NCI-H69 (cell line): ENCODE data around the gene PDE3A.
"Not testable (repeated sequence)": the region's sequence is repeated elsewhere in the genome, so short reads cannot be mapped to it uniquely, and the experiment has no call there.

ENCODE experiments used
- DNase-seq: peaks from one replicate; lab custom pipeline; 2025; lab: John Stamatoyannopoulos, UW

The PDE3A gene

GRCh38 chr12:20368114-20368650 lies at the start of gene PDE3A:
Gene PDE3A (plus strand): TSS chr12:20368537. CDS start chr12:20369285, 748 bp downstream.
- DNase-seq, result peak; percentile 83

GRCh38 chr12:20319366-20319765 lies 49.0 kb upstream of the PDE3A start:
- no peak for DNase-seq

DNA sequence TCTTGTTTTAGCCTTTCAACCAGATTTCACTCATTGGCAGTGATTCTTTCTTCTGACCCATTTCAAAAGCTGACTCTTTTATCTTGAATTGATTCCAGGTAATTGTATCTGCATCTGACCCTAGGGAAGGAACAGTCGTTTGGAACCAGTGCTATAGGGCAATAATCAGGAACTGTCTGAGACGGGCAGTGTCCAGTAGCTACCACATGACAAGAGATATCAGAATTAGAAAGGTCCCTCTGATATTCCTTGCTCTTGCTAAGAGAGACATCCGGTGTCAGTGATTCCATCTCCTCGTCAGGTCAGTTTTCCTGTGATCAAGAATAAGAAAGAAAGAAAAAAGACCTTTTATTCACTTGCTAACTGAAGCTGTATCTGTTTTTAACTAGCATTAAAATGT lies 47.8 kb upstream of the PDE3A start:
- no peak for DNase-seq

DNA sequence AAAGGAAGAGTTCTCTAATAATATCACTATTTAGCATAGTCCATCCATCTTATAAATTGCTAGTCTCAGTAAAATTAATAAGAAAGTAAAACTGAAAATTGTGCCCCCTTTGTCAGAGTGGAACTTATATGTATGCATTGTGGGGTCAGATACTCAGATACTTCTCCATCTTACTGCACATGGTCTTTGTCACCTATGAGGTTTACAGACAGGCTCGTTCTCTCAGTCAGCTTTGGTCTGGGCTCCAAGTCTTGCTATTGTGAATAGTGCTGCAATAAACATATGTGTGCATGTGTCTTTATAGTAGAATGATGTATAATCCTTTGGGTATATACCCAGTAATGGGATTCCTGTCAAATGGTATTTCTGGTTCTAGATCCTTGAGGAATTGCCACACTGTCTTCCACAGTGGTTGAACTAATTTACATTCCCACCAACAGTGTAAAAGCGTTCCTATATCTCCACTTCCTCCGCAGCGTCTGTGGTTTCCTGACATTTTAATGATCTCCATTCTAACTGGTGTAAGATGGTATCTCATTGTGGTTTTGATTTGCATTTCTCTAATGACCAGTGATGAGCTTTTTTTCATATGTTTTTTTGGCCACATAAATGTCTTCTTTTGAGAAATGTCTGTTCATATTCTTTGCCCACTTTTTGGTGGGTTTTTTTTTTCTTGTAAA lies 37.4 kb upstream of the PDE3A start:
- DNase-seq, result not testable (repeated sequence)

- no peak for DNase-seq
Observed at GRCh38 chr12:20339060-20339459, 29.3 kb upstream of the PDE3A start.

GRCh38 chr12:20342111-20342510 lies 26.2 kb upstream of the PDE3A start:
- DNase-seq, result no peak

GRCh38 chr12:20345866-20346265 lies 22.5 kb upstream of the PDE3A start:
- no peak for DNase-seq

DNA sequence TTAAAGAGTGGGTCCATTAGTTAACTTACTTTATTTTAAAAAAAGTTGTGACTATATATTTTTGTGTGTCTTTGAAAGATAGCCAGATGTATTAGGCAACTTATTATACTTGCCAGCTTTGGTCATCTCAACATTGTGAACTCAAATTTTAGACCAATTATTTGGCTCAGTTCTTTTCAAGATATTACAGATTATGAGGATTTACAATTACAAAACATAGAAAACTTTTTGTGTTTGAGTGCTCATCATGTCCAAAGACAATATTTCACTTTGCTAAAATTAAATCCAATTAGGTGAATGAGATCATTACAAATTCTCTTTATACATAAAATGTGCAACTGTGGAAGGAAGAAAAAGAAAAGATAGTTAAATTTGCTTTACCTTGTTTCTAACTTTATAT lies 18.3 kb upstream of the PDE3A start:
- no peak for DNase-seq

DNA sequence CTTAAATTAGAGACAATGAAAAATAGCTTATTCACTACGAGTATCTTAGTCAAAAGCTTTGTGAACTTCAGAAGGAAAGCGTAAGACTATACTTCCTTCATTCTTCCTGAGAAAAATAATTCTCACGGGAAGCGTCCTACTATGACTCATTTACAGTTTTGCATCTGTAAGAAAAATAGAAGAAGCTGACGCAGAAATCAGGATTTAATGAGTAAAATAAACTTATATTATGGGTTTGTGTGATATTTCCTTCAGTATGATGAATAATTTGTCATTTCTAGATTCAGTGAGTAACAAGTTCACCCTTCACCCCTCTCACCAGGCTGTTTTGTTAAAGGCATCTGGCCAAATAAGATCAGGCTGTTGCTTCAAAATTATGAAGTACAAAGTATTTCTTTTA lies 17.8 kb upstream of the PDE3A start:
- no peak for DNase-seq

GRCh38 chr12:20351406-20351805 lies 16.9 kb upstream of the PDE3A start:
- no peak for DNase-seq

DNA sequence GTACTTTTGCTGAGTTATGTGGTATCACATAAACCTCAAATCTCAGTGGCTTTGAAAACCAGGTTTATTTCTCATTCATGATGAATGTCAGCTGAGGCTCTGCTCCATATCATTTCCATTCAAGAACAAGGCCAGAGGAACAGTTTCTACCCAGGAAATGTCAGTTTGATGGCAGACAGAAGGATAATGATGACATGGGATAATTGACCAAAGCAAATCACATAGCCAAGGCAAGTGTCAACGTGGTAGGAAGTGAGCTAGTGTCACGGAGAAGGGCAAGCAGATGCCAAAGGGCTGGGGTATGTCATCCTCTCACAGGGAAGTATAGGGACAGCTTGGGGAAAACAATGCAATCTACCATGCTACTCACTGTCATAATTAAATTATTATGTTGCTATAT lies 12.3 kb upstream of the PDE3A start:
- DNase-seq, result no peak

DNA sequence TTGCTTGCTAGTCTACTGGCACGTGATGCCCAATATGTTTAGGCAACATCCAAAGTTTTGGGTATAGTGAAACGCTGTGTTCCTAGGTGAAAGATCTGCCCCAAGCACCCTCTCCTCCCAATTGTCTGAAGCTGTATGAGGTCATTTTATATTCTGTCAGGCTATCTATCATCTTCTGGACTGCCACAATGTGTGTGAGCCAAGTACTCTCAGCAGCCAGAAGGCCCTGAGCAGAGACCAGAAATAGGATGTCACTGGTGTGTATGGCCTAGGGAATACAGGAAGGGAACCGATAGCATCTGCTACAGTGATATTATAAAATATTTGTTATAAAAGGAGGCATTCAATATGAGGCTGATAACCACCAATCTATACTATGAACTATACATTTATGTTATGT lies 7.9 kb upstream of the PDE3A start:
- DNase-seq, result no peak

DNA sequence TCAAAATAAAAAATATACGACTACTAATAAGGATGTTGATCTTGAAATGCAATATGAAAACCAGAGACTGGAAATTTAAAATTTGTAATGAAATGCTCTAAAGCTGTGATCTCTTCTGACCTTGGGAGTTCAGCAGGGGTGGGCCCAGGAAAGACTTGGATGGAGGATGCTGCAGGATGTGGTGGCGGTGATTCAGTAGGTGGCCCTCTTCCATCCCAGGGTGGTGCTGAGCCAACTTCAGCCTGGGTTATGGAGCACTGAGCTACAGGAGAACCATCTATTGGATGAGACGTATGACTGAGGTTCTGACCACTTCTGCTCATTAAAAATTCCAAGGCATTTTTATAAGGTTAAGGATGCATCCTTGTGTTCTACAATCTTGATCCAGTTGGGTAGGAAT lies 6.9 kb upstream of the PDE3A start:
- DNase-seq, result no peak

- DNase-seq, result peak; percentile 72
Observed at GRCh38 chr12:20364501-20364900, 3.8 kb upstream of the PDE3A start.

- peak; percentile 75 for DNase-seq
Observed at GRCh38 chr12:20366776-20367409, 1.4 kb upstream of the PDE3A start.

- peak; percentile 46 for DNase-seq
Observed at GRCh38 chr12:20367583-20368113, 689 bp upstream of the PDE3A start.

GRCh38 chr12:20368651-20369304 lies 441 bp downstream of the PDE3A start:
- peak; percentile 74 for DNase-seq

GRCh38 chr12:20369305-20370013 lies 1.1 kb downstream of the PDE3A start:
- DNase-seq, result peak; percentile 91

GRCh38 chr12:20370014-20370386 lies 1.7 kb downstream of the PDE3A start:
- peak; percentile 74 for DNase-seq

- peak; percentile 45 for DNase-seq
Observed at GRCh38 chr12:20370866-20371519, 2.7 kb downstream of the PDE3A start.

GRCh38 chr12:20372326-20373096 lies 4.2 kb downstream of the PDE3A start:
- DNase-seq, result peak; percentile 13
